ENCODE data around the gene HSPA1L. TPM values are rescaled to one million over a fixed set of nuclear protein-coding genes. Genes with fewer than 3 reads are reported as not detected.

The HSPA1L gene
- total and polyA plus RNA-seq, 2 experiments from 2014 or later = 0.44 to 0.83 TPM

DNA sequence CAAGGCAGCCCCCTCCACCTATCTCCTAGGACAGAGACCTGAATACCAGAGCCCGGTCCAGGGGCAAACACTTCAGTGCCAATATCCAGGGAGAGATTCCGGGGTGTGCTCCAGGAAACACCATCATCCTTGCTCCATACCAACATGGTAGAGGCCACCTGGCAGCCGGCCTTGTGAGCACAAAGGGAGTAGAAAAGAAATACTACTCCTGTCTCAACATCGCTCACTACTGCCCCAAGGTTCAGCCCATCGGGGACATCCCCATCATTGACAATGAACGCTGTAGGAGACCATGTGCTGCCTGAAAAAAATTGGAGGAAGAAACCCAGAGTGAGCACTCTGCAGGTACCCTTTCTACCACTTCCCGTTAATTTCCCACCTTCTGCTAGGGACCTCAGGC is 46.1 kb upstream of the HSPA1L start:
- H3K9me3 Mint-ChIP-seq = peaks cover 2% of the 10 kb centered on the region; the same call in 1 of the 3 replicates
- H4K20me1 ChIP-seq (replicated peaks; ENCODE audit: insufficient read depth) = peaks cover 3% of the 10 kb centered on the region; the same call in 1 of the 2 replicates
- ATAC-seq = no peak
- H3K27ac ChIP-seq (ENCODE audit: low read depth) = no peak overlapping the region
- H3K36me3 ChIP-seq (ENCODE audit: insufficient read depth) = no peaks in the 10 kb centered on the region
- H3K79me2 ChIP-seq (replicated peaks; ENCODE audit: insufficient read depth) = peaks cover 8% of the 10 kb centered on the region; the same call in 1 of the 2 replicates
- H3K4me1 ChIP-seq (ENCODE audit: insufficient read depth) = peaks cover 12% of the 10 kb centered on the region; the same call in 1 of the 2 replicates
- peaks cover 8% of the 10 kb centered on the region for H3K4me1 Mint-ChIP-seq
- no peaks in the 10 kb centered on the region for H3K9me2 ChIP-seq (ENCODE audit: insufficient read depth)
- peaks cover 18% of the 10 kb centered on the region for H3K27me3 Mint-ChIP-seq (ENCODE audit: insufficient read depth, low read depth, poor library complexity)
- H3K4me3 ChIP-seq = peak overlapping the region; percentile 59; the same call in 1 of the 2 replicates
- no peak for TF ChIP-seq NANOG (IDR thresholded peaks at IDR 0.05; ENCODE audit: borderline replicate concordance)
- TF ChIP-seq, protein P1, sequence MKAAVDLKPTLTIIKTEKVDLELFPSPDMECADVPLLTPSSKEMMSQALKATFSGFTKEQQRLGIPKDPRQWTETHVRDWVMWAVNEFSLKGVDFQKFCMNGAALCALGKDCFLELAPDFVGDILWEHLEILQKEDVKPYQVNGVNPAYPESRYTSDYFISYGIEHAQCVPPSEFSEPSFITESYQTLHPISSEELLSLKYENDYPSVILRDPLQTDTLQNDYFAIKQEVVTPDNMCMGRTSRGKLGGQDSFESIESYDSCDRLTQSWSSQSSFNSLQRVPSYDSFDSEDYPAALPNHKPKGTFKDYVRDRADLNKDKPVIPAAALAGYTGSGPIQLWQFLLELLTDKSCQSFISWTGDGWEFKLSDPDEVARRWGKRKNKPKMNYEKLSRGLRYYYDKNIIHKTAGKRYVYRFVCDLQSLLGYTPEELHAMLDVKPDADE (IDR thresholded peaks at IDR 0.05) = no peak
- TF ChIP-seq, protein P2, sequence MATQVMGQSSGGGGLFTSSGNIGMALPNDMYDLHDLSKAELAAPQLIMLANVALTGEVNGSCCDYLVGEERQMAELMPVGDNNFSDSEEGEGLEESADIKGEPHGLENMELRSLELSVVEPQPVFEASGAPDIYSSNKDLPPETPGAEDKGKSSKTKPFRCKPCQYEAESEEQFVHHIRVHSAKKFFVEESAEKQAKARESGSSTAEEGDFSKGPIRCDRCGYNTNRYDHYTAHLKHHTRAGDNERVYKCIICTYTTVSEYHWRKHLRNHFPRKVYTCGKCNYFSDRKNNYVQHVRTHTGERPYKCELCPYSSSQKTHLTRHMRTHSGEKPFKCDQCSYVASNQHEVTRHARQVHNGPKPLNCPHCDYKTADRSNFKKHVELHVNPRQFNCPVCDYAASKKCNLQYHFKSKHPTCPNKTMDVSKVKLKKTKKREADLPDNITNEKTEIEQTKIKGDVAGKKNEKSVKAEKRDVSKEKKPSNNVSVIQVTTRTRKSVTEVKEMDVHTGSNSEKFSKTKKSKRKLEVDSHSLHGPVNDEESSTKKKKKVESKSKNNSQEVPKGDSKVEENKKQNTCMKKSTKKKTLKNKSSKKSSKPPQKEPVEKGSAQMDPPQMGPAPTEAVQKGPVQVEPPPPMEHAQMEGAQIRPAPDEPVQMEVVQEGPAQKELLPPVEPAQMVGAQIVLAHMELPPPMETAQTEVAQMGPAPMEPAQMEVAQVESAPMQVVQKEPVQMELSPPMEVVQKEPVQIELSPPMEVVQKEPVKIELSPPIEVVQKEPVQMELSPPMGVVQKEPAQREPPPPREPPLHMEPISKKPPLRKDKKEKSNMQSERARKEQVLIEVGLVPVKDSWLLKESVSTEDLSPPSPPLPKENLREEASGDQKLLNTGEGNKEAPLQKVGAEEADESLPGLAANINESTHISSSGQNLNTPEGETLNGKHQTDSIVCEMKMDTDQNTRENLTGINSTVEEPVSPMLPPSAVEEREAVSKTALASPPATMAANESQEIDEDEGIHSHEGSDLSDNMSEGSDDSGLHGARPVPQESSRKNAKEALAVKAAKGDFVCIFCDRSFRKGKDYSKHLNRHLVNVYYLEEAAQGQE (IDR thresholded peaks at IDR 0.05; ENCODE audit: unreplicated experiment) = no peak
- TF ChIP-seq EZH2phosphoT487 (IDR thresholded peaks at IDR 0.05; ENCODE audit: unreplicated experiment) = no peak
- TF ChIP-seq, protein P3, sequence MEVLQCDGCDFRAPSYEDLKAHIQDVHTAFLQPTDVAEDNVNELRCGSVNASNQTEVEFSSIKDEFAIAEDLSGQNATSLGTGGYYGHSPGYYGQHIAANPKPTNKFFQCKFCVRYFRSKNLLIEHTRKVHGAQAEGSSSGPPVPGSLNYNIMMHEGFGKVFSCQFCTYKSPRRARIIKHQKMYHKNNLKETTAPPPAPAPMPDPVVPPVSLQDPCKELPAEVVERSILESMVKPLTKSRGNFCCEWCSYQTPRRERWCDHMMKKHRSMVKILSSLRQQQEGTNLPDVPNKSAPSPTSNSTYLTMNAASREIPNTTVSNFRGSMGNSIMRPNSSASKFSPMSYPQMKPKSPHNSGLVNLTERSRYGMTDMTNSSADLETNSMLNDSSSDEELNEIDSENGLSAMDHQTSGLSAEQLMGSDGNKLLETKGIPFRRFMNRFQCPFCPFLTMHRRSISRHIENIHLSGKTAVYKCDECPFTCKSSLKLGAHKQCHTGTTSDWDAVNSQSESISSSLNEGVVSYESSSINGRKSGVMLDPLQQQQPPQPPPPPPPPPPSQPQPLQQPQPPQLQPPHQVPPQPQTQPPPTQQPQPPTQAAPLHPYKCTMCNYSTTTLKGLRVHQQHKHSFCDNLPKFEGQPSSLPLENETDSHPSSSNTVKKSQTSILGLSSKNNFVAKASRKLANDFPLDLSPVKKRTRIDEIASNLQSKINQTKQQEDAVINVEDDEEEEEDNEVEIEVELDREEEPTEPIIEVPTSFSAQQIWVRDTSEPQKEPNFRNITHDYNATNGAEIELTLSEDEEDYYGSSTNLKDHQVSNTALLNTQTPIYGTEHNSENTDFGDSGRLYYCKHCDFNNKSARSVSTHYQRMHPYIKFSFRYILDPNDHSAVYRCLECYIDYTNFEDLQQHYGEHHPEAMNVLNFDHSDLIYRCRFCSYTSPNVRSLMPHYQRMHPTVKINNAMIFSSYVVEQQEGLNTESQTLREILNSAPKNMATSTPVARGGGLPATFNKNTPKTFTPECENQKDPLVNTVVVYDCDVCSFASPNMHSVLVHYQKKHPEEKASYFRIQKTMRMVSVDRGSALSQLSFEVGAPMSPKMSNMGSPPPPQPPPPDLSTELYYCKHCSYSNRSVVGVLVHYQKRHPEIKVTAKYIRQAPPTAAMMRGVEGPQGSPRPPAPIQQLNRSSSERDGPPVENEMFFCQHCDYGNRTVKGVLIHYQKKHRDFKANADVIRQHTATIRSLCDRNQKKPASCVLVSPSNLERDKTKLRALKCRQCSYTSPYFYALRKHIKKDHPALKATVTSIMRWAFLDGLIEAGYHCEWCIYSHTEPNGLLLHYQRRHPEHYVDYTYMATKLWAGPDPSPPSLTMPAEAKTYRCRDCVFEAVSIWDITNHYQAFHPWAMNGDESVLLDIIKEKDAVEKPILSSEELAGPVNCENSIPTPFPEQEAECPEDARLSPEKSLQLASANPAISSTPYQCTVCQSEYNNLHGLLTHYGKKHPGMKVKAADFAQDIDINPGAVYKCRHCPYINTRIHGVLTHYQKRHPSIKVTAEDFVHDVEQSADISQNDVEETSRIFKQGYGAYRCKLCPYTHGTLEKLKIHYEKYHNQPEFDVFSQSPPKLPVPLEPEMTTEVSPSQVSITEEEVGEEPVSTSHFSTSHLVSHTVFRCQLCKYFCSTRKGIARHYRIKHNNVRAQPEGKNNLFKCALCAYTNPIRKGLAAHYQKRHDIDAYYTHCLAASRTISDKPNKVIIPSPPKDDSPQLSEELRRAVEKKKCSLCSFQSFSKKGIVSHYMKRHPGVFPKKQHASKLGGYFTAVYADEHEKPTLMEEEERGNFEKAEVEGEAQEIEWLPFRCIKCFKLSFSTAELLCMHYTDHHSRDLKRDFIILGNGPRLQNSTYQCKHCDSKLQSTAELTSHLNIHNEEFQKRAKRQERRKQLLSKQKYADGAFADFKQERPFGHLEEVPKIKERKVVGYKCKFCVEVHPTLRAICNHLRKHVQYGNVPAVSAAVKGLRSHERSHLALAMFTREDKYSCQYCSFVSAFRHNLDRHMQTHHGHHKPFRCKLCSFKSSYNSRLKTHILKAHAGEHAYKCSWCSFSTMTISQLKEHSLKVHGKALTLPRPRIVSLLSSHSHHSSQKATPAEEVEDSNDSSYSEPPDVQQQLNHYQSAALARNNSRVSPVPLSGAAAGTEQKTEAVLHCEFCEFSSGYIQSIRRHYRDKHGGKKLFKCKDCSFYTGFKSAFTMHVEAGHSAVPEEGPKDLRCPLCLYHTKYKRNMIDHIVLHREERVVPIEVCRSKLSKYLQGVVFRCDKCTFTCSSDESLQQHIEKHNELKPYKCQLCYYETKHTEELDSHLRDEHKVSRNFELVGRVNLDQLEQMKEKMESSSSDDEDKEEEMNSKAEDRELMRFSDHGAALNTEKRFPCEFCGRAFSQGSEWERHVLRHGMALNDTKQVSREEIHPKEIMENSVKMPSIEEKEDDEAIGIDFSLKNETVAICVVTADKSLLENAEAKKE (CRISPR knock-in tag; IDR thresholded peaks at IDR 0.05) = no peak
- no peak for TF ChIP-seq JUNB (IDR thresholded peaks at IDR 0.05; ENCODE audit: unreplicated experiment)
- TF ChIP-seq, protein P4, sequence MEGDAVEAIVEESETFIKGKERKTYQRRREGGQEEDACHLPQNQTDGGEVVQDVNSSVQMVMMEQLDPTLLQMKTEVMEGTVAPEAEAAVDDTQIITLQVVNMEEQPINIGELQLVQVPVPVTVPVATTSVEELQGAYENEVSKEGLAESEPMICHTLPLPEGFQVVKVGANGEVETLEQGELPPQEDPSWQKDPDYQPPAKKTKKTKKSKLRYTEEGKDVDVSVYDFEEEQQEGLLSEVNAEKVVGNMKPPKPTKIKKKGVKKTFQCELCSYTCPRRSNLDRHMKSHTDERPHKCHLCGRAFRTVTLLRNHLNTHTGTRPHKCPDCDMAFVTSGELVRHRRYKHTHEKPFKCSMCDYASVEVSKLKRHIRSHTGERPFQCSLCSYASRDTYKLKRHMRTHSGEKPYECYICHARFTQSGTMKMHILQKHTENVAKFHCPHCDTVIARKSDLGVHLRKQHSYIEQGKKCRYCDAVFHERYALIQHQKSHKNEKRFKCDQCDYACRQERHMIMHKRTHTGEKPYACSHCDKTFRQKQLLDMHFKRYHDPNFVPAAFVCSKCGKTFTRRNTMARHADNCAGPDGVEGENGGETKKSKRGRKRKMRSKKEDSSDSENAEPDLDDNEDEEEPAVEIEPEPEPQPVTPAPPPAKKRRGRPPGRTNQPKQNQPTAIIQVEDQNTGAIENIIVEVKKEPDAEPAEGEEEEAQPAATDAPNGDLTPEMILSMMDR (conservative IDR thresholded peaks at IDR 0.05; ENCODE audit: low read depth in 2 of 2) = no peak
- no peak for TF ChIP-seq EZH2 (IDR thresholded peaks at IDR 0.05; ENCODE audit: low read depth, unreplicated experiment)
- no peak for DNase-seq (ENCODE audit: low spot score)
- H3K27me3 ChIP-seq (ENCODE audit: insufficient read depth) = no peaks in the 10 kb centered on the region
- H3K4me3 Mint-ChIP-seq = peak overlapping the region; percentile 95
- peaks cover 12% of the 10 kb centered on the region; the same call in 1 of the 2 replicates for H3F3A ChIP-seq (replicated peaks; ENCODE audit: low read depth)
- no peak overlapping the region for H3K27ac Mint-ChIP-seq
- no peak overlapping the region for H3K4me2 ChIP-seq
- H2AFZ ChIP-seq = no peak overlapping the region
- peaks cover 18% of the 10 kb centered on the region for H3K36me3 Mint-ChIP-seq (ENCODE audit: low read depth)

Measured in GM23338 (cell line).